Mucosa of descending colon (tissue), 3 donors: ENCODE measurements around the gene MIER2. TPM values are rescaled to one million over a fixed set of nuclear protein-coding genes. Genes with fewer than 3 reads are reported as not detected.
"Not testable (repeated sequence)": the region's sequence is repeated elsewhere in the genome, so short reads cannot be mapped to it uniquely, and the experiment has no call there.

Experiments
- ATAC-seq: fragments of 200-7000 bp; cut with Tn5 transposase; one replicate; pipeline ENCODE4 v1.9.1; 2020; ENCODE audit warnings: mild to moderate bottlenecking, moderate library complexity
- DNase-seq, 3 donors: peaks; one replicate each; pipeline ENCODE4 v3.0.0-alpha.2; 2020
- H3K36me3 ChIP-seq: fragments of 200-600 bp; one replicate; pipeline ENCODE4 v1.8.0; 2021; ENCODE audit warnings: low read depth, mild to moderate bottlenecking
- H3K4me1 ChIP-seq: fragments of 200-600 bp; one replicate; pipeline ENCODE4 v1.8.0; 2021; ENCODE audit warnings: low read depth, mild to moderate bottlenecking
- H3K4me3 ChIP-seq: fragments of 200-600 bp; one replicate; pipeline ENCODE4 v1.8.0; 2021; ENCODE audit warnings: mild to moderate bottlenecking
- H3K9me3 ChIP-seq: fragments of 200-600 bp; one replicate; pipeline ENCODE4 v1.8.0; 2021; ENCODE audit warnings: mild to moderate bottlenecking
- CTCF ChIP-seq: fragments of 200-600 bp; IDR thresholded peaks from one replicate; pipeline ENCODE4 v1.8.0; 2022; ENCODE audit warnings: antibody characterized with exemption, mild to moderate bottlenecking
- intact Hi-C, 2 donors: fragments of 100-400 bp; cut with DNase I in 1 of 2; cut with micrococcal nuclease in 1 of 2; formaldehyde crosslinking; loops; one replicate each; pipeline versions ENCODE4 v1.11.0 to v1.11.1; 2022; cut with DNase I, micrococcal nuclease
- total RNA-seq, 3 donors: library from RNA; stranded (reverse); fragmentation: NEBNext Ultra II Directional in 2 of 3; extraction: Animal tissue kit (Norgen Biotek cat#: 25700) in 2 of 3; gene quantifications; one replicate each; pipeline versions ENCODE4 v1.2.1 to v1.2.4, GENCODE V29; 2021 to 2023
- donor health status: DM: no; HTN: no; CAD: no; lungs with moderate emphysema.
- donor health status: DM: no; HTN: no; CAD: no.
- donor health status: DM: no; HTN: yes; CAD: no.

Gene MIER2
- total RNA-seq, 3 donors from 2014 or later = 13.4 to 28.3 (median 13.7) TPM

- TF ChIP-seq CTCF = no peak
- no peak for ATAC-seq
Observed at GRCh38 chr19:366205-366783, 21.7 kb upstream of the MIER2 start.

GRCh38 chr19:364496-365287 lies 20.1 kb upstream of the MIER2 start:
- ATAC-seq = no peak
- TF ChIP-seq CTCF = no peak
- intact Hi-C loops = no loop called here
- Histone ChIP-seq H3K36me3 (no peaks in the 10 kb centered on the region), H3K4me1 (no peaks in the 10 kb centered on the region), H3K9me3 (no peaks in the 10 kb centered on the region), H3K4me3 (no peak overlapping the region)
- DNase-seq = no peak

More at GRCh38 chr19:366205-366783, 21.7 kb upstream of the MIER2 start:
- Histone ChIP-seq H3K4me3 (no peak overlapping the region), H3K9me3 (no peaks in the 10 kb centered on the region), H3K4me1 (no peaks in the 10 kb centered on the region), H3K36me3 (no peaks in the 10 kb centered on the region)
- intact Hi-C loops = no loop called here
- no peak for DNase-seq

GRCh38 chr19:362683-363082 lies 18.1 kb upstream of the MIER2 start:
- H3K4me3 ChIP-seq = no peak overlapping the region
- no peak for TF ChIP-seq CTCF
- intact Hi-C loops = no loop called here
- no peaks in the 10 kb centered on the region for H3K36me3 ChIP-seq
- H3K4me1 ChIP-seq = no peaks in the 10 kb centered on the region
- no peaks in the 10 kb centered on the region for H3K9me3 ChIP-seq
- DNase-seq (no peak), ATAC-seq (no peak)

- Histone ChIP-seq H3K9me3 (no peaks in the 10 kb centered on the region), H3K4me1 (no peaks in the 10 kb centered on the region), H3K36me3 (no peaks in the 10 kb centered on the region), H3K4me3 (no peak overlapping the region)
- no peak for ATAC-seq
- TF ChIP-seq CTCF = no peak
- intact Hi-C loops = no loop called here
- no peak for DNase-seq
Observed at GRCh38 chr19:362154-362553, 17.6 kb upstream of the MIER2 start.

GRCh38 chr19:359653-359925 lies 15.0 kb upstream of the MIER2 start:
- DNase-seq = no peak
- H3K9me3 ChIP-seq = no peaks in the 10 kb centered on the region
- H3K4me3 ChIP-seq = no peak overlapping the region
- intact Hi-C loops = no loop called here
- no peaks in the 10 kb centered on the region for H3K36me3 ChIP-seq
- no peak for TF ChIP-seq CTCF
- H3K4me1 ChIP-seq = no peaks in the 10 kb centered on the region
- no peak for ATAC-seq

GRCh38 chr19:355536-355935 lies 10.9 kb upstream of the MIER2 start:
- not testable (repeated sequence) for DNase-seq, ATAC-seq

More at GRCh38 chr19:355536-355935, 10.9 kb upstream of the MIER2 start:
- H3K36me3 ChIP-seq, H3K4me1 ChIP-seq, H3K4me3 ChIP-seq, intact Hi-C loops: not testable (repeated sequence)
- H3K9me3 ChIP-seq = peaks cover 12% of the 10 kb centered on the region
